Heart left ventricle (tissue), 16 donors: Measurements from ENCODE around the gene TLCD3B. TPM values are rescaled to one million over a fixed set of nuclear protein-coding genes. Genes with fewer than 3 reads are reported as not detected.

Experiments
- ATAC-seq, 4 donors: fragments of 200-7000 bp; cut with Tn5 transposase; one replicate each; pipeline ENCODE4 v1.9.1; 2020 to 2022; ENCODE audit warnings: moderate library complexity in 4 of 4, mild to moderate bottlenecking in 3 of 4, moderate number of reproducible peaks in 1 of 4
- DNase-seq, 5 donors: peaks; one replicate each; pipeline ENCODE4 v3.0.0-alpha.2; 2020
- H3K27ac ChIP-seq, 12 donors: fragments of 200-600 bp; sonication (generic) in 4 of 12; one replicate each; pipeline versions ENCODE4 v1.5.0 to v1.8.0; 2016 to 2022; ENCODE audit warnings: mild to moderate bottlenecking in 2 of 12
- H3K27me3 ChIP-seq, 9 donors: fragments of 200-600 bp; sonication (generic) in 2 of 9; one replicate each; pipeline versions ENCODE4 v1.5.1 to v1.8.0; 2016 to 2022; ENCODE audit warnings: mild to moderate bottlenecking in 3 of 9
- H3K36me3 ChIP-seq, 9 donors: fragments of 200-600 bp; sonication (generic) in 2 of 9; one replicate each; pipeline versions ENCODE4 v1.5.0 to v1.8.0; 2018 to 2022; ENCODE audit warnings: mild to moderate bottlenecking in 2 of 9
- H3K4me1 ChIP-seq, 12 donors: fragments of 200-600 bp; sonication (generic) in 4 of 12; one replicate each; pipeline versions ENCODE4 v1.5.0 to v1.8.0; 2016 to 2022; ENCODE audit warnings: mild to moderate bottlenecking in 3 of 12
- H3K4me3 ChIP-seq, 12 donors: fragments of 200-600 bp; sonication (generic) in 4 of 12; one replicate each; pipeline versions ENCODE4 v1.5.0 to v1.8.0; 2017 to 2022; ENCODE audit warnings: mild to moderate bottlenecking in 9 of 12, moderate library complexity in 4 of 12
- H3K9me3 ChIP-seq, 12 donors: fragments of 200-600 bp; sonication (generic) in 4 of 12; one replicate each; pipeline versions ENCODE4 v1.5.0 to v1.8.0; 2016 to 2022; ENCODE audit warnings: mild to moderate bottlenecking in 1 of 12
- POLR2A ChIP-seq, 2 donors: fragments of 450-650 bp; IDR thresholded peaks; one replicate each; pipeline ENCODE4 v1.6.1; 2017; ENCODE audit warnings: antibody characterized with exemption in 2 of 2, mild to moderate bottlenecking in 2 of 2, moderate library complexity in 2 of 2
- WGBS, 4 donors: extraction: QIAGEN DNeasy Blood & Tissue Kit in 2 of 4; methylation state at CpG; one replicate each; pipeline versions ENCODE4 v1.1.5 to v1.1.7; 2013 to 2018; 5-methylcytosine and 5-hydroxymethylcytosine counted together
- intact Hi-C, 10 donors: fragments of 100-400 bp; cut with DNase I; formaldehyde crosslinking; loops; one replicate each; pipeline versions ENCODE4 v1.11.1 to v1.14.2; 2022
- polyA plus RNA-seq, 2 donors: library from polyadenylated mRNA; stranded (reverse); fragments of 200-250 nt; gene quantifications; one replicate each; pipeline ENCODE4 v1.2.3, GENCODE V29; 2013
- total RNA-seq, 9 donors: library from RNA; depleted of rRNA in 2 of 9; stranded (reverse); fragments of >200 nt in 2 of 9; fragmentation: NEBNext Ultra II Directional in 3 of 9; extraction: Animal tissue kit (Norgen Biotek cat#: 25700) in 3 of 9; gene quantifications; one replicate each; pipeline versions ENCODE4 v1.1.0 to v1.2.4, GENCODE V29; 2016 to 2023
- TF ChIP-seq, protein P1 (sequence below), 12 donors: fragments of 200-600 bp; sonication (generic) in 4 of 12; IDR thresholded peaks; one replicate each; pipeline versions ENCODE4 v1.5.0 to v1.8.0; 2018 to 2022; ENCODE audit warnings: antibody characterized with exemption in 12 of 12, mild to moderate bottlenecking in 5 of 12
- donor health status: ischemic (EF 13 %, LVEDD 7.1; RV severe dilation, severe dysfunction).
- donor health status: healthy with polysubstance abuse.
- donor health status: DM: no; HTN: yes; CAD: no.
- donor health status: DM: no; HTN: no; CAD: no.
- donor health status: ischemic (EF 25% LVEDD 6.9; RV normal size, moderate dysfunction).
- donor health status: ischemic (EF 25% LVEDD 5.7; RV mildly dilated, moderate dysfunction).
- donor health status: healthy.
- donor health status: DM: yes; HTN: yes; CAD: no.
- donor health status: ischemic (EF 35%, LVEDD 5.7; RV mildly dilated, moderate dysfunction).
- donor health status: nonischemic (EF 11% LVEDD 7.7; RV severe dilation, severe dysfunction).
- donor health status: DM: yes; HTN: yes; CAD: no.
- donor health status: PGD.
- donor health status: ischemic (EF 29% LVEDD 5.4; RV normal size, mild dysfunction).
- donor health status: nonischemic (EF 23%, LVEDD 6.1; RV moderate dilation, normal function).

TLCD3B gene
- total and polyA plus RNA-seq, 11 donors = not detected

DNA sequence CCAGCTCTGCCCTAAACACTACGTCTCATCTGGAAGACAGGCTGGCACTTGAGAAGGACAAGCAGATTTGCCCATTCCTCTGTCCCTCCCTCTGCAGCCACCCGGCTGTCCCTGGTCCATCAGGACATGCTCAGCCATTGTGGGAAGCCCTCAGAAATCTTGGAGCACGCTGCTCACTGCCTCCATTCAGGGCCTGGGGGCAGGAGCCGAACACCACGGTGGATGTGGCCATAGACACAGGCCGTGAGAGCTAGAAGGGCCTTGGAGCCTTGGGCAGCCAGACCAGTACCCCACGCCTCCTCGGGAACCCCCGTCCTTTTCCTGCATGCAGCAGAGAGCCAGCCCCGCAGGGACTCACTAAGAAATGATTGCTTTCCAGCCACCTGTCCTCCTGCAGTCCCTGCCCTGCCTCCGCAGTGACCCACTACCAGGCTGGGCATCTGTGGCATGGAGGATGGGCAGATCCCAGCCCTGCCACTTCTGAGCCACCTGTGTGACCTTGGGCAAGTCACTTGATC is 23.6 kb downstream of the TLCD3B start:
- Histone ChIP-seq H3K27me3 (peaks cover 20 to 43% (median 37%) of the 10 kb centered on the region in 9 donors), H3K27ac (no peak overlapping the region), H3K9me3 (no peaks in the 10 kb centered on the region), H3K36me3 (peaks cover 0 to 10% (median 0%) of the 10 kb centered on the region in 9 donors), H3K4me1 (peaks cover 2 to 31% (median 12%) of the 10 kb centered on the region in 12 donors), H3K4me3 (no peak overlapping the region)
- ATAC-seq = no peak
- DNase-seq = no peak
- 72 to 81% (median 75%) methylated on average over 7 to 11 of the region's 11 CpGs for WGBS, 4 donors
- intact Hi-C loops = loop anchor here in 5 of 10 donors (5.0 to 10.0 kb wide), 7 partner anchors 53 to 305 kb away; partner anchors contain the start of genes KCTD13 (in 4 of the 5), CDIPT (in 3 of the 5), PAGR1 (in 1 of the 5) and PRRT2 (in 1 of the 5)
- TF ChIP-seq, protein P1, sequence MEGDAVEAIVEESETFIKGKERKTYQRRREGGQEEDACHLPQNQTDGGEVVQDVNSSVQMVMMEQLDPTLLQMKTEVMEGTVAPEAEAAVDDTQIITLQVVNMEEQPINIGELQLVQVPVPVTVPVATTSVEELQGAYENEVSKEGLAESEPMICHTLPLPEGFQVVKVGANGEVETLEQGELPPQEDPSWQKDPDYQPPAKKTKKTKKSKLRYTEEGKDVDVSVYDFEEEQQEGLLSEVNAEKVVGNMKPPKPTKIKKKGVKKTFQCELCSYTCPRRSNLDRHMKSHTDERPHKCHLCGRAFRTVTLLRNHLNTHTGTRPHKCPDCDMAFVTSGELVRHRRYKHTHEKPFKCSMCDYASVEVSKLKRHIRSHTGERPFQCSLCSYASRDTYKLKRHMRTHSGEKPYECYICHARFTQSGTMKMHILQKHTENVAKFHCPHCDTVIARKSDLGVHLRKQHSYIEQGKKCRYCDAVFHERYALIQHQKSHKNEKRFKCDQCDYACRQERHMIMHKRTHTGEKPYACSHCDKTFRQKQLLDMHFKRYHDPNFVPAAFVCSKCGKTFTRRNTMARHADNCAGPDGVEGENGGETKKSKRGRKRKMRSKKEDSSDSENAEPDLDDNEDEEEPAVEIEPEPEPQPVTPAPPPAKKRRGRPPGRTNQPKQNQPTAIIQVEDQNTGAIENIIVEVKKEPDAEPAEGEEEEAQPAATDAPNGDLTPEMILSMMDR (IDR thresholded peaks at IDR 0.05) = no peak
- no peak for TF ChIP-seq POLR2A (IDR thresholded peaks at IDR 0.05)

DNA sequence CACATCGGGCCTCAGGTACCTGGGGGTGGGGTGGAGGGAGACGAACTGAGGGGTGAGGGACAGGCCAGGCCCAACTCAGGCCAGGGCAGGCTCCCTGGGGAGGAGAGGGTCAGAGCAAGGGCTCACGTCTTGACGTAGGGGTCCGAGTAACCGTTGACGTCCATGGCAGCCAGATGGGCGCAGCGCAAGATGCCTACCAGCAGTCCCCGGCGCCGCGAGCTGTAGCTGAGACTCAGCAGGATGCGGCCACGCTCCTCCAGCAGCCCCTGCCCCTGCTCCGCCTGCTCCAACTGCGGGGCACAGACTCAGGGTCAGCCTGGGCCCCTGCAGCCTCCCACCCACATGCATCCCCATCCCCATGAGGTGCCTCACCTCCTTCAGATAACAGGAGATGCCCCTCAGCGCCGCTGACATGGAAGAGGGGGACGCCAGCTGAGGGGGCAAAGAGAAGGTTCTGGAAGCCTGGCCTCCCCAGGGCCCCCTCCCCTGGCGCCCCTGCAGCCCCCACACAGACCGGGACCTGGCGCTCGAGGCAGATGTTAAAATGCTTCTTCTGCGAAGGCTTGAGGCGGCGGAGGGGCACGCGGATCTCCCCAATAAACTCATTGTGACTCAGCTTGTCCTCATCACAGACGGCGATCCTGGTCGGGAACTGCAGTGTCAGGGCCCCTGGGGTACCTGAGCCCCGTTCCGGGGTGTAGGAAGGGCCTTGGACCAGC is 24.3 kb downstream of the TLCD3B start:
- intact Hi-C loops = loop anchor here in 5 of 10 donors (5.0 to 10.0 kb wide), 7 partner anchors 52 to 305 kb away; partner anchors contain the start of genes KCTD13 (in 4 of the 5), CDIPT (in 3 of the 5), PAGR1 (in 1 of the 5) and PRRT2 (in 1 of the 5)
- H3K9me3 ChIP-seq = no peaks in the 10 kb centered on the region
- 78 to 87% (median 83%) methylated on average over 28 to 34 of the region's 34 CpGs for WGBS, 4 donors
- peaks cover 0 to 13% (median 0%) of the 10 kb centered on the region in 9 donors for H3K36me3 ChIP-seq
- ATAC-seq (no peak), DNase-seq (peak in 1 of 5 donors; percentile 20)
- no peak overlapping the region for H3K4me3 ChIP-seq
- no peak overlapping the region for H3K27ac ChIP-seq
- H3K4me1 ChIP-seq = peaks cover 2 to 27% (median 12%) of the 10 kb centered on the region in 12 donors
- peaks cover 18 to 38% (median 31%) of the 10 kb centered on the region in 9 donors for H3K27me3 ChIP-seq
- no peak for TF ChIP-seq POLR2A (IDR thresholded peaks at IDR 0.05)

DNA sequence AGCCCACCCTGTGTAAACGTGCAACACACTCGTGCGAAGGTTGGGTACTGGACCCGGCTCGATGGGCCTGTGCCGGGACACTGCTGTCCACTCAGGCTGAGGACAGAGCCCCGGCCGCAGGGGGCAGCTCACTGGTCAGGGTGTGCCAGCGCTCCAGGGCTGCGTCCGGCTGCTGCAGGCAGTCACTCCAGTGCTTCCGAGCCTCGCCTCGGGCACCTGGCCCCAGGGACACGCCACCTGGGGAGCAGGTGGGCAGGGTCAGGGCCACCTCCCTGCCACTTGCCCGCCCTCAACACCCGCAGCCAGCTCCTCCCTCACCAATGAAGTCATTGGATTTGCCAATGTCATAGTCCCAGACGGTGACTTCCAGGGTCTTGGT is 25.0 kb downstream of the TLCD3B start:
- intact Hi-C loops = loop anchor here in 5 of 10 donors (5.0 to 10.0 kb wide), 7 partner anchors 51 to 304 kb away; partner anchors contain the start of genes KCTD13 (in 4 of the 5), CDIPT (in 3 of the 5), PAGR1 (in 1 of the 5) and PRRT2 (in 1 of the 5)
- ATAC-seq = no peak
- no peak for TF ChIP-seq POLR2A (IDR thresholded peaks at IDR 0.05)
- TF ChIP-seq, protein P1 (IDR thresholded peaks at IDR 0.05) = no peak
- Histone ChIP-seq H3K9me3 (no peaks in the 10 kb centered on the region), H3K27me3 (peaks cover 13 to 31% (median 23%) of the 10 kb centered on the region in 9 donors), H3K27ac (no peak overlapping the region), H3K36me3 (peaks cover 0 to 20% (median under 1%) of the 10 kb centered on the region in 9 donors), H3K4me3 (no peak overlapping the region), H3K4me1 (peaks cover 1 to 20% (median 8%) of the 10 kb centered on the region in 12 donors)
- WGBS, 4 donors = 89 to 90% (median 90%) methylated on average over 16 to 18 of the region's 18 CpGs
- DNase-seq = no peak

DNA sequence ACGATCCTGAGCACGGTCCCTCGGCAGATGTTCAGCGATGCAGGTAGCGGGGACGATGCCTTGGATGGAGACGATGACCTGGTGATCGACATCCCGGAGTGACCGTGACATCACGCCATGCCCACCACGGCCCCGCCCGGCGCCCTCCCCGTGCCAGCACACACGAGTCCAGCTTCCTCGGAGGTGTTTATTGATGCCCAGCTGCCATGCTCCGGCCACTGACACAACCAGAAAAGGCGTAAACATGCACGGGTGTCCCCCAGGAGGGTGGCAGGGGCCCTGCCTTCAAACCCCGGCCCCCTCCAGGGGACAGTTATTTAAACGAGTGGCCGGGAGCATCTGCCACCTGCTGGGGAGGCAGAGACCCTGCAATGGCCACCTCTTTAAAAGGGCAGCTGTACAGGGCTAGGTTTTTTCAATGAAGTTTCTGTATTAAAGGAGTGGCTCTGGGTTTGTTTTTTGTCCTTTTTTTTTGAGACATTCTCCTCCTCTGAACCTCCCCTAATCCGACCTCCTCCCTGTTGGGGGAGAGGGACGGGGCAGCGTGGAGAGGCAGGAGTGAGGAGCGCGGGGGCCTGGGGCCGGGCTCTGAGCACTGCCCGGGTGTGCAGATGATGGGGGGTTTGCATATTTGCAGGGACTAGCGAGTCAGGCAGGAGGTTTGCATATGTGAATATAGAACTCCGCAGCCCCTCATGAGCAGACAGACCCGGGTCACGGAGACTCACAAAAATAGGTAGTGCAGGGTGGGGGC is 25.6 kb downstream of the TLCD3B start:
- peak in 2 of 5 donors; percentile 22 to 64 for DNase-seq
- intact Hi-C loops = loop anchor here in 5 of 10 donors (5.0 to 10.0 kb wide), 7 partner anchors 51 to 303 kb away; partner anchors contain the start of genes KCTD13 (in 4 of the 5), CDIPT (in 3 of the 5), PAGR1 (in 1 of the 5) and PRRT2 (in 1 of the 5)
- Histone ChIP-seq H3K27me3 (peaks cover 7 to 25% (median 18%) of the 10 kb centered on the region in 9 donors), H3K27ac (no peak overlapping the region), H3K36me3 (peaks cover 0 to 26% (median 6%) of the 10 kb centered on the region in 9 donors), H3K4me3 (no peak overlapping the region), H3K9me3 (no peaks in the 10 kb centered on the region), H3K4me1 (peaks cover 0 to 14% (median 3%) of the 10 kb centered on the region in 12 donors)
- TF ChIP-seq POLR2A (IDR thresholded peaks at IDR 0.05) = peak in 1 of 2 donors; percentile 9
- TF ChIP-seq, protein P1 (IDR thresholded peaks at IDR 0.05) = peak; percentile 73 to 89 (median 84)
- 53 to 64% (median 63%) methylated on average over 27 to 35 of the region's 35 CpGs for WGBS, 4 donors
- peak in 3 of 4 donors; percentile 29 to 66 (median 62) for ATAC-seq
